HG03103 (cell line): ENCODE results near the gene BRD9.
"Not testable (repeated sequence)": the region's sequence is repeated elsewhere in the genome, so short reads cannot be mapped to it uniquely, and the experiment has no call there.

Source experiments
- ATAC-seq: cut with Tn5 transposase; IDR thresholded peaks from one replicate; pipeline ENCODE4 v1.9.1; 2021; ENCODE audit warnings: low read depth; ENCODE audit not compliant: unreplicated experiment

BRD9 gene

DNA sequence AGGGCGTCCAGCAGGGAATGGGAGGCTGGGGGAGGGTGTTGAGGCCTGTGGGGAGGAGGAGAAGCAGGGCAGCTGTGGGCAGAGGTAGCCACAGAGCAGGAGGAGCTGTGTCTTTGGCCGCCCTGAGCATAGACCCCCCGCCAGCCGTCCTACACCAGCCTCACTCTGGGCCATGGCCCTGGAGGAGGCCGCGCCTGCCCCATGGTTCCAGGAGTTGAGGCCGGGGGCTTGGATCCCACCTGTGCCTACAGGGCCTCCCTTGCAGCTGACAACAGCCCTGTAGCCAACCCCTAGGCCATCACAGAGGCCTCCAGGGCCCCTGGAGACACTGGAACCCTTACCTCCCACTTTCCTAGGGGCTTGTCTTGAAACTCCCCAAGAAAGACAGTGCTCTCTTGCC, 44.9 kb downstream of the BRD9 start:
- not testable (repeated sequence) for ATAC-seq

DNA sequence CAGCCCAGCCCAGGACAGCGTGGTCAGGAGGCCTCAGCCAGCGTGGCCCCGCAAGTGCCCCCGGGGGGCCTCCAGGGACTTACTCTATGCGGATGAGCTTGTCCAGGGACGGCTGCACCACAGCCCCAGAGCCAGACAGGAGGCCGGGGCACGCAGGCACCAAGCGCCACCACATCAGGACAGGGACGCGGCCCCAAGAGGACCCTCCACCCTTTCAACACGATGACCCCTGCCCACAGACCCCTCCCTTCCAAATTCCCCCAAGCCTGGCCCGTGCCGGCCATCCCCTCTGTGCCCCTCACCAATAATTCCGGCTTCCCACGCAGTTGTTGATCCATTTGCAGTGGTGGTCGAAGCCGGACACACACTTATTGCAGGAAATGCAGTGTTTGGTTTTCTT, 45.4 kb downstream of the BRD9 start:
- ATAC-seq, result not testable (repeated sequence)

DNA sequence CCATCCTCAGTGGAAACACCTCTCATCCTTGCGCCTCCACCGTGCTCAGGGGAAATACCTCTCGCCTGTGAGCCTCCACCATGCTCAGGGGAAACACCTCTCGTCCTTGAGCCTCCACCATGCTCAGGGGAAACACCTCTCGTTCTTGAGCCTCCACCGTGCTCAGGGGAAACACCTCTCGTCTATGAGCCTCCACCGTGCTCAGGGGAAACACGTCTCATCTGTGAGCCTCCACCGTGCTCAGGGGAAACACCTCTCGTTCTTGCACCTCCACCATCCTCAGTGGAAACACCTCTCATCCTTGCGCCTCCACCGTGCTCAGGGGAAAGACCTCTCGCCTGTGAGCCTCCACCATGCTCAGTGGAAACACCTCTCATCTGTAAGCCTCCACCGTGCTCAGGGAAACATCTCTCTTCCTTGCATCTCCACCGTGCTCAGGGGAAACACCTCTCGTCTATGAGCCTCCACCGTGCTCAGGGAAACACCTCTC, 46.0 kb downstream of the BRD9 start:
- not testable (repeated sequence) for ATAC-seq

DNA sequence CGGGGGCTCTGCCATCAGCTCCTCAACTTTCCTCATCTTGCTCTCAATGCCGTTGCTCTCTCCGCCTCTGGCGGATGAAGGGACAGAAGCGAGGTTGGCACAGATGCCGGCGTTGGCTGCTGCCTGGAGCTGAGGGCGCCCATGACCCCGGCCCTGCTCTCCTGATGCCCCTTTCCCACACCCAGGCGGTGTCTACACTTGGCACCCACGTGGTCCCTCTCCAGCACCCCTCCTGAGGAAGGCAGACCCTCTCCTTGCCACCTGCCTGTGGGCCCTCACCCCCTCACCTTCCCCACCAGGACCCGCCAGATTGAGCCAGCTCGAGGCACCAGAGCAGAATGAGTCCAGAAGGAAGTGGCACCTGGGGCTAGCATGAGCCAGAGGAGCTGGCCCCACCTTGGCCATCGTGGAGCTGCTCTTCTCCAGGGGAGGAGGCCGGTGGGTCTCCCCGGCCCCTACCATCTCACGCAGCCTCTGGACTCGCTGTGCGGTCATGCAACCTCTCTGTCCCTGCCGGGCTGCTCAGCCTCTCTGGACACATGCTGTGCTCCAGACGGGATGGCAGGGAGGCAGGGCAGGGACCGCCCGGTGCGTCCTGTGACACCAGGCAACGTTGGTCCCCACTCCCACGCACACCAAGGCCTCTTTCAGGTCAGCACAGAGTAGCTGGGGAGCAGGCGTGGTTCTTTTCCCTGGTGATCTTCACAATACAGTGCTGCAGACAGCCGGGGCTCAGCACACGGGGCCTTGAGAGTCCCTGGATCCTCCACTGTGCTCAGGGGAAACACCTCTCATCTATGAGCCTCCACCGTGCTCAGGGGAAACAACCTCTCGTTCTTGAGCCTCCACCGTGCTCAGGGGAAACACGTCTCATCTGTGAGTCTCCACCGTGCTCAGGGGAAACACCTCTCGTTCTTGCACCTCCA, 46.7 kb downstream of the BRD9 start:
- ATAC-seq, result not testable (repeated sequence)

DNA sequence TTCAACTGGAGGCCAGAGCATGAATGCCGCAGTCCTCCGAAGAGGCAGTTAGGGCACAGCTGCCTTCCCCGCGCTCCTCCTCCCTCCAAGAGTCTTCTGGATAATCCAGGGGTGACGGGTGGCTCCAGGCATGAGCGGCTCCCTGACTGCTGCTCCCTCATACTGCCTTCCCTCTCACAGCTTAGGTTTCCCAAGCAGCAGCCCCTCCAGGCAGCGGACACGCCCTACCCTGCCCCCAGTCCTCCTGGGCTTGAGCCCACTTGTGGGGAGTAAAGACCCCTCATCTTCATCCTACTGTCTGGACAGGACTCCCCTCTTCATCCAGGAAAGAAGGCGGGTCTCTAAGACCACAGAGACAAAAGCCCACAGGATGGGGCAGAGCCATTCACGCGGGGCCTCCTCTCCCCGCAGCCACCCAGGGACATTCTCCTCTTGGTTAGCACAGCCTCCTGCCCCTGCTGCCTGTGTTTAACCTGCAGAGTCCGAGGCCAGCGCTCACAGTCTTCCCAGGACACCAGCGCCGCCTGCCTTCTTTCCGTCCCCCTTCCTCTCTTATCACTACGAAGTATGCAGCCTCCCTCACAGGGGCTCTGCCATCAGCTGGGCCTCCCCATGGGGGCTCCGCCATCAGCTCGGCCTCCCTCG, 47.4 kb downstream of the BRD9 start:
- ATAC-seq, result not testable (repeated sequence)

DNA sequence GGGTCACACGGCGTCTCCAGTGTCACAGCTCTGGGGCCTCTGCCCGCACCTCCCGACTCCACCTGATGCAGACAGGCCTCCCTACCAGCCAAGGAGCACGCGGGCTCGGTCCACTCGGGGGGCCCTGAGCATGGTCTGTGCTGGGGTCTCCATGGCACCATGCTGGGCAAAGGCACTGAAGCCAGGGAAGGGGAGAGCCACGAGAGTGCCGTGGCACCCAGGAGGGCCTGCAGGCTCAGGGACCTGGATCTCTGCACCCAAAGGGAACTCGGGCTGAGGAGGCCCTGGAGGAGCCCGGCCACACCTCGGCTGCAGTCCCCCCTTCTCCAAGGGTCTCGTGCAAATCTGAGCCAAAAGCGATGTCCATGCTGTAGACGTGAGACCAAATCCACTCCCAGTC, 48.2 kb downstream of the BRD9 start:
- ATAC-seq, result not testable (repeated sequence)

DNA sequence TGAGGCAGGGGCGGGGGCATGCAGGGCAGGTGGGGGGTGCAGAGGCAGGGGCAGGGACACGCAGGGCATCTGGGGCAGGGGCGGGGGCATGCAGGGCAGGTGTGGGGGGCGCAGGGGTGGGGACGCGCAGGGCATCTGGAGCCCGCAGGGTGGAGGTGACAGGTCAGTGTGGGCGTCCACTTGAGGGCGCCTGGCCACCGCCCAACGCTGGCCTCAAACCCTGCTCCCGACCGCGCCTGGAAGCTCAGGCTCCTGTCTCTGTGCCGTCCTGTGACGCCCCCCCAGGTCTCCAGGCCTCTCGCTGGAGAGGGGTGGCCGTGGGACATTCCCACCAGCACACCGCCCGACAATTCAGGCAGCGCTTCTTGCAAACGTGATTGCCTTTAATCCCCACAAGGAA, 48.7 kb downstream of the BRD9 start:
- not testable (repeated sequence) for ATAC-seq

DNA sequence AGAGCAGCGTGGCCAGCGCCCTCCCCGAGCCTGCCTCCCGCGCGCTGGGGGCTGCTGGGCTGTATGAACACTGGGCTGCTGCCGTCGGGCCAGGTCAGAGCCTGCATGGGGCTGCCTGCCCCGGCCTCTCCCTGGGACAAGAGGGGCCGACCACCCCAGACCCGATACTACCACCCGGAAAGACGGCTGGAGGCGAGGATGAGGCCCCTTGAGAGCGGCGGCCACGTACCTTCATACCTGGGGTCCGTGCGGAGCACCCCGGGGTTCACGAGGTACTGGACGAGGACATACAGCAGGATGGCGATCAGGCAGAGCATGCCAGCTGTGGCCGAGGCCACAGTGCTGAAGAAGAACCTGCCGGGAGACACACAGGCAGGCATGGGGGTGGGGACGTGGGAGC, 49.2 kb downstream of the BRD9 start:
- not testable (repeated sequence) for ATAC-seq

DNA sequence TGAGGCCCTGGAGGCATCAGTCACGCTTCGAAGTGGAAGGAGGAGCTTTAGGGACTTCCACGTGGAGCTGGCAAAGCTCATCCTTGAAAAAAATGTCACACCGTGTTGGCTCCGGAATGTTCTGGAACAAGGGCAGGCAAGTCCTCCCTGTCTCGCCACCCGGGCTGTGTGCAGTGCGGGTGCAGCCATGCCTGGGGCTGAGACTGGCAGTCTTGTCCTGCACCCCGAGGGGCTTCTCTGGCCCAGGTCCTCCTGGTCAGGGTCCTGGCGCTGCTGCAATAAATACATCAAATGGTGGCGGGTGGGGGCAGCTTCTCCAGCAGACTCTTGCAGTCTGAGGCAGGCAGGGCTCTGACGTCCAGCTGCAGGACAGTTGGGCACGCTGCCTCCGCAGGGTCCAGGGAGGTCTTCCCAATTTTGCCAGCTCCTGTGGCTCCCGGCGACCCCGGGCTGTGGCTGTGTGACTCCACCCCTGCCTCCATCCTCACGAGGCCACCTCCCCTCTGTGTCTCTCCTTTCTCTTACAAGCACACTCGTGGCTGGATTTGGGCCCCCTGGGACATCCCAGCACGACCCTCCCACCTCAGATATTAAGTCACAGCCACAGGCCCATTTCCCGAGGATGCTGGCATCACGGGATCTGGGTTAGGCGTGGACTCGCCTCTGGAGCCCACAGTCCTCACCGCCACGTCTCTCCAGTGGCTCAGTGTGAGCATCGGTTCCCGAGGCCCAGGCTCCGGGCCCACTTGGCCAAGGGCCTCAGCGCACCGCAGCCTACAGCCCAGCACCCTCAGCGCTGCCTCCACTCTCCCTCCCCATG, 50.0 kb downstream of the BRD9 start:
- ATAC-seq, result not testable (repeated sequence)

DNA sequence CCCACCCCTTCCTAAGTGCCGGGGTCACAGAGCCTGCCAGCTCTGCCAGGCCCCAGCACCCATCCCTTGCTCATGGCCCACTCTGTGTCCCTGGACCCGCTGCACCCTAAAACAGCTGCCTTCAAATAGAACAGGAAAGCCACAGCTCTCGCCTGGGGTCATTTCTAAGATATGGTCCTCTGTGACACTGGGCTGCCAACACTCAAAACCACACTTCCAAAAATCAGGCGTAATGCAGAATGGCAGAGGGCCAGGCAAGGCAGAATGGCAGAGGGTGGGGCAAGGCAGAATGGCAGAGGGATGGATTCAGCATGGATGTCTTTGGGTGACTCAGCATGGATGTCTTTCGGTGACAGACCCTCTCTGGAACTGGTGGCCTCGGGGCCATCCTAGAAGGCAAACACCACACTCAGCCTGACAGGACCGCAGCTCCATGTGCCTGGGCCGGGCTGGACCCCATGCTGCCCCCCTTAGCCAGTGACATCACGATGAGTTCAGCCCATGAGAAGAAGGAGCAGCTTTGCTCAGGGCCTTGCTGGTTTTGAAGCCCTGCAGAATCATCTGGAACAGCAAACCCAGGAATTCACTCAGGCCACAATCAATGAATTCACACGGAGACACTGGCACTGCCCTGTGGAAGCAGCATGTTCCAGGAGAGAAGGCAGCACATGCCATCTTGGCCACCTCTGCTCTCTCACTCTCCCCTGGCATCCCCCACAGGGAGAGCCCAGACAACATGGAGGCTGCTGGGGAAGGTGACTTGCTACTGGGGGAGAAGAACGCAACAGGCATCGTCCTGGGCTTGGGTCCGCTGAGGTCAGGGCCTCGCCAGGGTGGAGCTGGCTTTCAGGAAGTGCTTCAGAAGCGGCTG, 50.8 kb downstream of the BRD9 start:
- ATAC-seq, result not testable (repeated sequence)

DNA sequence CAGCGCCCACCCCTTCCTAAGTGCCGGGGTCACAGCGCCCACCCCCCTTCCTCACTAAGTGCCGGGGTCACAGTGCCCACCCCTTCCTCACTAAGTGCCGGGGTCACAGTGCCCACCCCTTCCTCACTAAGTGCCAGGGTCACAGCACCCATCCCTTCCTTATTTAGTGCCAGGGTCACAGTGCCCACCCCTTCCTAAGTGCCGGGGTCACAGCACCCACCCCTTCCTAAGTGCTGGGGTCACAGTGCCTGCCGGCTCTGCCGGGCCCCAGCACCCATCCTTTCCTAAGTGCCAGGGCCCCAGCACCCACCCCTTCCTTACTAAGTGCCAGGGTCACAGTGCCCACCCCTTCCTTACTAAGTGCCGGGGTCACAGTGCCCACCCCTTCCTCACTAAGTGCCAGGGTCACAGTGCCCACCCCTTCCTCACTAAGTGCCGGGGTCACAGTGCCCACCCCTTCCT, 51.6 kb downstream of the BRD9 start:
- ATAC-seq, result not testable (repeated sequence)

DNA sequence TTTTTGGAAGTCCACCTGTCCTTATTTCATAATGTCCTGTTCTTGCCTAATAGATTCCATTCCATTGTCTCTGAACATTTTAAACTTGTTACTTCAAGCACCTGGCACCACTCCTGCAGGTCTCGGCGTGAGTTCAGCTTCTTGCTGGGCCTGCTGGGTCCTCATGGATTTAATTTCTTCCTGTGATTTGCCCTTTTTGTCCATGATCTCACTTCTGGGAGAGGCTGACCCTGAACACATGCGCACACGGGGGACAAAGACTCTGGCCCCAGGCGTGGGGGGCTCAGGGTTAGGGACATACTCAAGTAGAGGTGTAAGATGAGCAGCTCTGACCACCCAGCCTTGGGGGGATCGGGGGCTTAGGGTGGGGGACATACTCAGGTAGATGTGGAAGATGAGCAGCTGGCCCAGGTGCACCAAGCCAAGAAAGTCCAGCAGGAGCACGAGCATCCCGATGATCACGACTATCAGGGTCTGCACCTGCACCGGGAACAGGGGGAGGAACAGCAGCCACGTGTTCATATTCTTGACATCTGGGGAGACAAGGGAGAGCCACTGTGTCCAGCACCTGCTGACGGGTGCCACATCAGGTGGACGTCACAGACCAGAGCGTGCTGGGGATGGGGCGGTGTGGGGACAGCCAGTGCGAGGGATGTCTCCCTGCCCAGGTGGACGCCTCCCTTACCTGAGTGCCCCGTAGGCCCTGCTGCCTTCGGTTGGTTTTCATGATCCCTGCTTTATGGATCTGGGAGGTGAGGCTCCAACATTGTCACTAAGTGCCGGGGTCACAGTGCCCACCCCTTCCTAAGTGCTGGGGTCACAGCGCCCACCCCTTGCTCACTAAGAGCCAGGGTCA, 52.3 kb downstream of the BRD9 start:
- ATAC-seq, result not testable (repeated sequence)

DNA sequence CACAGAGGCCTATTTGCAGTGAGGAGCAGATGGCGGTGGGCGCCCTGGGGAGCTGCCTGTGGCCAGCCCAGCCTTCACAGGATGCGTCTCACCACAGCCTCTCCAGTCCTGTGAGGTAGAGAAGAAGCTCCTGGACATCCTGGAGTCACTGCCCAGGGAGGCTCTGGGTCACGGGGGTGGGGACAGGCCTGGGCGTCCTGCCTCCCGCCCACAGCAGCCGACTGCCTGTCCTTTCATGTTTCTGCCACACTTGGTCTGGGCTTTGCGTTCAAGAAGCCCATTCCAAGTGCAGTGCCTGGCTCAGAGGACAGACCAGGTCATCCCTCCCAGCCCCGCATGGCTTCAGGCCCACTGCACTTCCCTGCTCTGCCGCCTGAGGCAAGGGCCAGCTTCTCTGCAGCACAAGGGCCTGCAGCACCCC, 54.2 kb downstream of the BRD9 start:
- ATAC-seq, result not testable (repeated sequence)

DNA sequence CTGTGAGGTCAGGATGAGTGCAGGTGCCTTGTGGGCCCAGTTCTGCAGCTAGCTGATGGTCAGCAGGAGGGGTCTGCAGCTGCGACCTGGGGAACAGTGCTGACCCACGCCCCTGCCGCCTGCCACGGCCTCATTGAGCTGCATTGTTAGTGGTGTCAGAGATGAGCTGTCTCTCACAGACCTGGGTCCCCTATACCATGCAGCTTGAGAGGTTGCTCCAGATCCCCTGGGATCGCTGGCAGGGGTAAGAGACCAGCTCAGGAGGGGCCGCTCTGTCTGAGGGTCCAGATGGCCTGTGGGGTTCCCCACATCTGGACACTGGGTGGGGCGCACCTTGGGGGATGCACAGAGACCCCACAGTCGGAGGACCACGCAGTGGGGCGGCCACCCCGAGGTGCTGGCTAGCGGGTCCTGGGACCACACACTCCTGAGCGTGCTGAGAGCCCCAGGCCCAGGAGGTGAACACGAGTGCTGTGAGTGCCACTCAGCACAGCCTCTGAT, 54.9 kb downstream of the BRD9 start:
- not testable (repeated sequence) for ATAC-seq

DNA sequence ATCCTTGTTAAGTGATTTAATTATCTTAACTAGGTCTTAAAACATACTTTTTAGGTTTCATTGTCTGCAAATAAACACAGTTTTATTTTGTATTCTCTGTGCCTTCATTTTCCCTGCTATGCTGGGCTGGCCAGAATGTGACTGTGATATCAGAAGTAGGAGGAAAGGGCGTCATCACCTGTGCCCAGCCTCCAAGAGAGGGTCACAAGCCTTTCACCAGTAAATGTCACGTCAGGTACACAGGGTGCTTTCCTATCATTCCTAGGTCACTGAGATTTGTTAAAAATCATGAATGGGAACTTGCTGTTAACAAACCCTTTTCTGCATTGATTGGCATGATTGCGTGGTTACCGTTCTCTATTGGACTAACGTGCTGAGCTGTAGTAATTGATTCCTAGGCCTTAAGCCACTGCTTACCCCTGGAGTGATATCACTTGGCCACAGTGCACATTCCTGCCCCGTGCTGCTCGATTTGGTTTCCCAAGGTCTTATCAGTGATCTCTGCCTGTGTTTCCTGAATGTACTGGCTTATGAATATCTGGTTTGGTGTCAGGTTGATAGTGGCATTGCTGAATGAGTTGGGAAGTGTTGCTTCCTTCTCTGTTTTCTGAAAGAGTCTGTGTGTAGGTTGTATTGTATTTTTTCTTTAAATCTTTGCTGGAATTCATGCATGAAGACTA, 56.5 kb downstream of the BRD9 start:
- ATAC-seq, result not testable (repeated sequence)

DNA sequence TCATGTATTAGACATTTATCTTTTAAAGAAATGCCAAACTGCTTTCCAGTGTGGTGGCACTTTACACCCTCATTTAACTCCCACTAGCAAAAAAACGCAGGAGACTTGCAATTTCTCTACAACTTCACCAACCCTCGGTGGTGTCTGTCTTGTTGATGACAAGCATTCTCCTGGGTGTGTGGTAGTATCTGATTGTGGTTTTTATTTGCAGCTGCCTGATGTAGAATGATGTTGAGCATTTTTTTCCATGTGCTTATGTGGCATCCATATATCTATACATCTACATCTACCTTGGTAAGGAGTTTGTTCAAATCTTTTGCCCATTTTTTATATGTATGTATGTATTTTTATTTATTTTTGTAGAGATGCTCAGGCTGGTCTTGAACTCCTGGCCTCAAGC, 58.6 kb downstream of the BRD9 start:
- not testable (repeated sequence) for ATAC-seq

DNA sequence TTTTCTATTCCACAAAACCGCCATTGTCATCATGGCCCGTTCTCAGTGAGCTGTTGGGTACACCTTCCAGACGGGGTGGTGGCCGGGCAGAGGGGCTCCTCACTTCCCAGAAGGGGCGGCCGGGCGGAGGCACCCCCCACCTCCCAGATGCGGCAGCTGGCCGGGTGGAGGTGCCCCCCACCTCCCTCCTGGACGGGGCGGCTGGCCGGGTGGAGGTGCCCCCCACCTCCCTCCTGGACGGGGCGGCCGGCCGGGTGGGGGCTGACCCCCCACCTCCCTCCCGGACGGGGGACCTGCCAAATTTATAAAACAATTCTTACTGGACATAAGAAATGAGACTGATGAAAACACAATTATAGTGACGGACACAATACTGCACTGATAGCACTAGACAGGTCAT, 64.4 kb downstream of the BRD9 start:
- ATAC-seq, result not testable (repeated sequence)

DNA sequence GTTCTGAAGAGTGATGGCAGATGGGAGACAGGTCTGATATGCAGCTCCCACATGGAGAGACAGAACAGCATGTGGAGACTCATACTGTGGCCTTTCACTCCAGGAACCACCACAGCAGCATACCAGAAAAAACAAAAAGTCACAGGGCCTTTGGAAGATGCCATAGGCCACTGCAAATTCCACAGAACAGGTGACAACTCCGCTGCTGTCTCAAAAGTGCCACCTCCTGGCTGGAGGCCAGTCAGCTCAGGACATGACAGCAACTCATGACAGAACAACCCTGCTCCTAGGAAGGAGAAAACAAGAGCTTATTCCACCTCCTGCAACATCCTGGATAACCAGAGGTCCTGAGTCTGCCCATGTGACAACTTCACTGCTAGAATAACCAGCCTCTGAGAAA, 67.1 kb downstream of the BRD9 start:
- ATAC-seq, result not testable (repeated sequence)
